Mesangial cell (primary cell): ENCODE results near the gene FAM228B. TPM values are rescaled to one million over a fixed set of nuclear protein-coding genes. Genes with fewer than 3 reads are reported as not detected.

Experiments used
- total RNA-seq: library from RNA; depleted of rRNA; stranded (reverse); fragments of >200 nt; gene quantifications from 2 replicates; pipeline ENCODE4 v1.2.3, GENCODE V29; 2015

FAM228B gene
- 2.6 and 11.5 TPM in 2 replicates for total RNA-seq

GRCh38 chr2:24123195-24123921 lies at the start of gene FAM228B, which contains the start of gene PFN4:
Gene FAM228B (plus strand): TSS chr2:24123469. CDS start chr2:24124362, 893 bp downstream.
Gene PFN4 (minus strand): TSS chr2:24123334. CDS start chr2:24122535, 799 bp downstream.

GRCh38 chr2:24075915-24076848 lies 47.1 kb upstream of the FAM228B start, which contains the start of gene SF3B6:
Gene SF3B6 (minus strand): TSS chr2:24076326. CDS start chr2:24076229, 97 bp downstream.

GRCh38 chr2:24084386-24085199 lies 38.7 kb upstream of the FAM228B start, which contains the start of gene TP53I3:
Gene TP53I3 (minus strand): TSS chr2:24084834. CDS start chr2:24084326, 508 bp downstream.

GRCh38 chr2:24174851-24175277 lies 51.6 kb downstream of the FAM228B start, which contains the start of gene FAM228A:
Gene FAM228A (plus strand): TSS chr2:24175053. CDS start chr2:24175481, 428 bp downstream.

Other genes starting within 250 kb of the FAM228B start
- 2.8 and 3.2 TPM in 2 replicates for gene ATAD2B, start 196.3 kb upstream of the FAM228B start, total RNA-seq
- gene UBXN2A, start 183.0 kb upstream of the FAM228B start, total RNA-seq: 6.6 and 9.3 TPM in 2 replicates
- gene MFSD2B, start 113.4 kb upstream of the FAM228B start, total RNA-seq: 0.16 and 0.38 TPM in 2 replicates
- 5.3 and 6.7 TPM in 2 replicates for gene WDCP, start 76.1 kb upstream of the FAM228B start, total RNA-seq
- 15.2 and 25.9 TPM in 2 replicates for gene FKBP1B, start 73.7 kb upstream of the FAM228B start, total RNA-seq
- gene SF3B6, start 47.1 kb upstream of the FAM228B start, total RNA-seq: 108 and 109 TPM in 2 replicates
- 46.9 and 68.2 TPM in 2 replicates for gene TP53I3, start 38.6 kb upstream of the FAM228B start, total RNA-seq
- 0.49 and 1.1 TPM in 2 replicates for gene PFN4, start 135 bp upstream of the FAM228B start, total RNA-seq
- 0.51 TPM in 1 of 2 replicates, not detected in the other for gene FAM228A, start 51.6 kb downstream of the FAM228B start, total RNA-seq
- gene ITSN2, start 237.1 kb downstream of the FAM228B start, total RNA-seq: 10.4 and 11.1 TPM in 2 replicates